Measurements from ENCODE around the gene ZKSCAN7. TPM values are rescaled to one million over a fixed set of nuclear protein-coding genes. Genes with fewer than 3 reads are reported as not detected.
"Not testable (repeated sequence)": the region's sequence is repeated elsewhere in the genome, so short reads cannot be mapped to it uniquely, and the experiment has no call there.

Gene ZKSCAN7
- total RNA-seq, 1 donor from 2014 or later, result 2.2 TPM

DNA sequence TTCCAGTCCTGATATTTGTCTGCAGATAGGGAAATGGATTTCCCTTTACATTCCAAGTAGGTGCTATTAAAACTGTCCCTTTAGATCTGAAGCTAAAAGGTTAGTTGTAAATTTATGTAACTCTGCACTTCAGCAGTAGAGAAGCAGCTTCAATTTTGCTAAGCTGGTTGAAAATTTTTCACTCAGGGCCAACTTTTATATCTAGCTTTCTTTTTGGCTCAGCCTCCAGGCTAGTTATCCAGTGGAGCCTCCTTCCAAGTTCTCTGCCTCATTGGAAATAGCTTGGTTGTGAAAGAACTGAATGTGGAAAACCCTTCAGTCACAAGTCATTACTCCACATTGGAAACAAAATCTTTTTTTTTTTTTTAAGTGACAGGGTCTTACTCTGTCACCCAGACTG is 21.6 kb downstream of the ZKSCAN7 start:
- ATAC-seq, result no peak
- no peak for DNase-seq (ENCODE audit: low spot score)

DNA sequence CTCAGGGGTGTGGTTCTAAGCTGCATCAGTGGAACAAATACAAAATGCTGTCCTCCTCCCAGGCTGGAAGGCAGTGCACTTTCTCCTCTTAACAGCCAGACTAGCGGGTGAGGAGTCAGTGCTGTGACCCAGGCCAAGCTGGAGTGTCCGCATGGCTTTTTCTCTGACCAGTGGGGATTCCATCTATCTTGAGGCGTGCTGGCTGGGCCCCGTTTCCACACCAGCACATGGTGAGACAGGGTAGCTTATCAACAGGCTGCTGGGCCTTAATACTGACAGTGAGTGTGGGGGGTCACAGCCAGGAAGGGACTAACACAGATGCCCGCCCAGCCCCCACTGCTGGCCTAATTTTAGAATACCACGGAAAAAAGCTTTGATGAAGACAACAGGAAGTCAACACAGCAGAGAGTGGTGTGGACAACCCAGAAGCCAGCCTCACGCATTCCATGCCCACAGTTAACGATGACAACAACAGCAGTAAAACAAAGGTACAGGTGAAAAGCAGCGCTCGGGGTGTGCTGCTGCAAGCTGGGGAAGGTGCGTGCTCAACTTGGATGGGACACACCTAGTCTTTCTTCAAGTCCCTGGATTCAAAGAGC is 22.5 kb downstream of the ZKSCAN7 start:
- not testable (repeated sequence) for ATAC-seq; DNase-seq (ENCODE audit: low spot score)

DNA sequence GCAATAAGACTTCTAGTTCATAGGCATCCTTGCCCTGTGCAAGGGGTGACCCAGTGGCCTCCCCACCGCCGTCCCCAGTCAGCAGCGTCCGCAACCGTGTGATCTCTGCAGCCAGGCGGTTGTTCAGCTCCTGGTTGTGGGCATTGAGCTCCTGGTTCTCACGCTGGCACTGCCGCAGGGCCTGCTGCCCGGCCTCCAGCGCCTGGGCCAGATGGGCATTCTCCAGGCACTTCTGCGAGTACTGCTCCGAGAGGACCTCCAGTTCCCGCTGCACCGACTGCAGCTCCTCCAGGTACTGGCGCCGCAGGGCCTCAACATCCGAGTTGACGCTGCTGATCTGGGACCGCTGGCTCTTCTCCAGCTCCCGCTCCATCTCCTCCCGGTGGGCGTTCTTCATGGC is 23.3 kb downstream of the ZKSCAN7 start:
- not testable (repeated sequence) for ATAC-seq; DNase-seq (ENCODE audit: low spot score)

DNA sequence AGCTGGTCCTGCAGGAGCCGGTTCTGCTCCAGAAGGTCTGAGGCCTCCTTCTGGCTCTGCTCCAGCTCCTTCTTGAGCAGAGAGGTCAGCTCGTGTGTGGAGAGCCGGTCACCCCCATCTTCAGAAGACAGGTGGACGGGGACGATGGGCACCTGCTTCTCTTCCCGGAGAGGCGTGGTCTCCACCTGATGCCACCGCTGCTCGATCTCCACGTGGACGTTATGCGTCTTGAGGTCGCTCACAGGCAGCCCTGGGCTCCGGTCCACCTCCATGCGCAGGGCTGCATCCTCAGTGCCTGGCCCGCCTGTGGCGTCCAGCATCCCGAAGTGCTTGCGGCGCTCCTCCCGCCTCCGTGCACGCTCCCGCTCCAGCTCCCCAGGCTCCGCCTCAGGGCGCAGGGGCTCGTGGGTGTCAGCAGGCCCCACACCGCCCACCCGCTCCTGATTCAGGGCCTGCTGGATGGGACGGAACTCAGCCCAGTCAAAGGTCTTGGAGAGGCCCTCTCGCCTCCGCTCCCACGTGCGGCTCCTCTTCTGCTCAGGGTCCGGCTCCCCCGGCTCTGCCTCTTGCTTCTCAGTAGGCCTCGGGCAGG is 24.0 kb downstream of the ZKSCAN7 start:
- not testable (repeated sequence) for ATAC-seq; DNase-seq (ENCODE audit: low spot score)

DNA sequence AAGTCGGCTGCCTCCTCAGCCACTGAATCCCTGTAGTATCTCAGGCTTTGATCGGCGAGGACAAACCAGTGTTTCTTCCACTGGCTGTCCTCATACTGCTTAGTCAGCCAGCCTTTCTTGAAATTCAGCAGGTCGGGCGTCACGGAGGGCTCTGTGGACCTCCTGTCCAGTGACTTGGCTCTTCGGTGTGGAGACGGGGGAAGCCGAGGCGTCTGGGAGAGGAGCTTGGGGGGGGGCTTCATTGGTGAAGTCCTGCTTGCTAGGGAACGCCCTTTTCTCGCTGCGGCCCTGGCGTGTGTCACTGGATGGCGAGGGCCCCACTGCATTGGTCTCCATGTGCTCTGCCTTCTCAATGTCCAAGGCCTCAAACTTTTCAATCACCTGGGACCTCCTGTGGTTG is 24.8 kb downstream of the ZKSCAN7 start:
- not testable (repeated sequence) for ATAC-seq; DNase-seq (ENCODE audit: low spot score)

DNA sequence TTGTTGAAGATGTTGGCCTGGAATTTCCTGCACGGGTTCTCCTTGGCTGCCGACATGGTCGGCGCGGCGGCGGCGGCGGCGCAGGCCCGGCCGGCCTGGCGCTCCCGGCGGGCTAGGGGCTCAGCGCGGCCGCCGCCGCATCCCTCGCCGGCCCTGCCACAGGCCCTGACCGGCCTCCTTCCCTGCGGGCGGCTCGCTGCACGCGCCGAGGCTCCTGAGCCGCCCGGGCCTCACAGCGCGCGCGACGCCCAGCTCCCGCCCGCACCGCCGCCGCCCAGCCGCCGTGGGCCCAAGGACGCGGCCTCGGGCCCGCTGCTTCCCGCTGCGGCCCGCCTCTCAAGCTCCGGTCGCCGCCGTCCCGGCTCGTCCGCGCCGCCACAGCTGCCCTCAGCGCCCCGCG is 26.0 kb downstream of the ZKSCAN7 start:
- not testable (repeated sequence) for DNase-seq (ENCODE audit: low spot score)

DNA sequence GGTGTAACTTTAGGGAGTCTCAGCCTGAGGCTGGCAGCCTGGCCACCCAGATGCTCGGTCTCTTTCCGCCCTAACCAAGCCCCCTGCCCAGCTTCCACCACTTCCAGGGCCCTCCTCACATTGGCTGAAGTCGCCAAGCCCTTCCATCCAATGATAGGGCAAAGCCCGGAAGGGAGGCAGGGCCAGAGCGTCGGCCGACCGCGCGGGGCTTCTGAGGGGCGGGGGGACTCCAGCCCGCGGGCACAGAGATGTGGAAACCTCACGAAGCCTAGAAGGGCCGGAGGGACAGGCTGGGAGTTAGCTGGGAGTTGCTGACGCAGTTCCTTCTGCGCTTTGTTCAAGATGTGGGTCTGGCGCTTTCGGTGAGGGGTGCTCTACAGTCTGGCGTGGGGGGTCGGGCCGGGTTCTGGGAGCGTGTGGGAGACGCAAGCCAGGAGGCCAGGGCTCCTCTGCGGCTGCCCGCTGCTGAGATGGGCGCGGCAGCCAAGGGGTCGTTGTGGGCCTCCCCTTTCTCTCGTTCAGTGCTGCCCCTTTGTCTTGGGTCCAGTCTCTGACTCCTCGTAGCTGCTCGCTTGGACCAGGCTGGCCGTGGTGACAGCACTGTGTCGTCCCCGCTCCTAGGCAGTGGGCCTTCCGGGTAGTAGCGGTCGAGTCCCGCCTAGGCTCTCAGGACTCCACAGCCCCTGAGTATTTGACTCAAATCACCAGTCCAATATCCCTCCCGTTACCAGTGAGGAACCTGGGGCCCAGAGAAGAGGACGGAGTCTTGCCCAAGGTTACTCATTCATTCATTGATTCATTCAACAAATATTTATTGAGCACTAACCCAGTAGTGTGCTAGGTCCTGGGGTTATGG is 29.9 kb downstream of the ZKSCAN7 start, which contains the start of gene ZNF660:
Gene ZNF660 (plus strand): TSS at position 319 of the 856 bp plus-strand sequence. CDS start 9,230 bp downstream, outside the sequence.
- ATAC-seq (peak; percentile 69), DNase-seq (ENCODE audit: low spot score) (no peak)

More for the DNA sequence above, 26.0 kb downstream of the ZKSCAN7 start:
- ATAC-seq, result not testable (repeated sequence)

DNA sequence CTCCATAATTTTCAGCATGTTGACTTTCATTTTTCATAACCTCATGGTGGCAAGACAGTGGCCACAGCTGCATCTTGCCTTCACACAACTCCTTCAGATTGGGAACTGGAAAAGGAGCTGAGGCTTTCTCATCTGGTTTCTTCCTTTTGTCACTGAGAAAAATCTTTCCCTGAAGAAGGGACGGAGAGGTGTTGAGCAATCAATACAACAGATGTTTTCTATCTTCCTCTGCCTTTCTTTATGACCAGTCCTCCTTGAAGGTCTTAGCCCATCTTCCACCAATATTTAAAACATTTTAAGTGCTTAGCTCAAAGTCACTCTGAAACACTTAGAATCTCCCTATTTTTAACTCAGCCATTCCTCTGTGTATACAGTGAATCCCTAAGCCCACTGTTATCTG is 41.6 kb downstream of the ZKSCAN7 start:
- ATAC-seq, result no peak
- DNase-seq (ENCODE audit: low spot score), result no peak

DNA sequence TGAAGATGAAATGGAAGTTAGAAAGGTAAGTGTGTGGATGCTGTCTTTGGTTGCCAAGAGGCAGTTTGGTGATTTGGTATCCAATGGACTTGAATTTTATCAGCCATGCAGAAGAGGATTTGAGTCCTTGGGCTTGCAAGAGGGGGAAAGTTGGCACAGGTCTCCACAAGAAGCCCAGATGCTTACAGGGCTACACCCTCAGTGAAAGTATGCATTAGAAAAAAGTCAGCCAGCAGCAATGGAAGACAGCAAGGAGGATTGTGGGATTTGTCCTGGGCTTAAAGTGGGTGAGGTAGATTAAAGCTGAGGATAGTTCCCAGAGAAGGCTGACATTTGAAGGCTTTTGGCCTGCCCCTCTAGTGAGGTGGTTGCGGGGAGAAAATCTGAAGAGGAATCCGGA is 46.8 kb downstream of the ZKSCAN7 start:
- DNase-seq (ENCODE audit: low spot score) (no peak), ATAC-seq (no peak)

DNA sequence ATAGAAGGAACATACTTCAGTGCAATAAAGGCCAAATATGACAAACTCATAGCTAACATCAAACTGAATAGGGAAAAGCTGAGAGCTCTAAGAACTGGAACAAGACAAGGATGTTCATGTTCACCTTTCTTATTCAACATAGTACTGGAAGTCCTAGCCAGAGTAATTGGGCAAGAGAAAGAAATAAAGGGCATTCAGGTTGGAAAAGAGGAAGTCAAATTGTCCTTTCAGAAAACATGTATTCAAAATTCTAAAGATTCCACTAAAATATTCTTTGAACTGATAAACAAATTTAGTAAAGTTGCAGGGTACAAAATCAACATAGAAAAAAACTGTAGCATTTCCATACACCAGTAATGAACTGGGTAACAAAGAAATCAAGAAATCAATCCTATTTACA is 57.7 kb downstream of the ZKSCAN7 start:
- ATAC-seq (no peak), DNase-seq (ENCODE audit: low spot score) (no peak)

Other genes starting within 250 kb of the ZKSCAN7 start
- gene TCAIM, start 216.4 kb upstream of the ZKSCAN7 start, total RNA-seq, result 30.5 TPM
- gene ZNF445, start 77.5 kb upstream of the ZKSCAN7 start, total RNA-seq, result 10.6 TPM
- 0.30 TPM for gene ZNF660, start 29.8 kb downstream of the ZKSCAN7 start, total RNA-seq
- 7.0 TPM for gene ZNF197, start 69.8 kb downstream of the ZKSCAN7 start, total RNA-seq
- gene ZNF35, start 93.5 kb downstream of the ZKSCAN7 start, total RNA-seq, result 1.8 TPM
- 1.8 TPM for gene ZNF502, start 157.5 kb downstream of the ZKSCAN7 start, total RNA-seq
- 1.2 TPM for gene ZNF501, start 174.4 kb downstream of the ZKSCAN7 start, total RNA-seq
- 8.2 TPM for gene KIAA1143, start 206.4 kb downstream of the ZKSCAN7 start, total RNA-seq
- gene KIF15, start 206.6 kb downstream of the ZKSCAN7 start, total RNA-seq, result 0.28 TPM

All from left lobe of liver (tissue), 2 donors.